ENCODE measurements around the gene LRRC75B. TPM values are rescaled to one million over a fixed set of nuclear protein-coding genes. Genes with fewer than 3 reads are reported as not detected.

The LRRC75B gene
- total RNA-seq, 1 experiment from 2014 or later = 18.1 TPM

DNA sequence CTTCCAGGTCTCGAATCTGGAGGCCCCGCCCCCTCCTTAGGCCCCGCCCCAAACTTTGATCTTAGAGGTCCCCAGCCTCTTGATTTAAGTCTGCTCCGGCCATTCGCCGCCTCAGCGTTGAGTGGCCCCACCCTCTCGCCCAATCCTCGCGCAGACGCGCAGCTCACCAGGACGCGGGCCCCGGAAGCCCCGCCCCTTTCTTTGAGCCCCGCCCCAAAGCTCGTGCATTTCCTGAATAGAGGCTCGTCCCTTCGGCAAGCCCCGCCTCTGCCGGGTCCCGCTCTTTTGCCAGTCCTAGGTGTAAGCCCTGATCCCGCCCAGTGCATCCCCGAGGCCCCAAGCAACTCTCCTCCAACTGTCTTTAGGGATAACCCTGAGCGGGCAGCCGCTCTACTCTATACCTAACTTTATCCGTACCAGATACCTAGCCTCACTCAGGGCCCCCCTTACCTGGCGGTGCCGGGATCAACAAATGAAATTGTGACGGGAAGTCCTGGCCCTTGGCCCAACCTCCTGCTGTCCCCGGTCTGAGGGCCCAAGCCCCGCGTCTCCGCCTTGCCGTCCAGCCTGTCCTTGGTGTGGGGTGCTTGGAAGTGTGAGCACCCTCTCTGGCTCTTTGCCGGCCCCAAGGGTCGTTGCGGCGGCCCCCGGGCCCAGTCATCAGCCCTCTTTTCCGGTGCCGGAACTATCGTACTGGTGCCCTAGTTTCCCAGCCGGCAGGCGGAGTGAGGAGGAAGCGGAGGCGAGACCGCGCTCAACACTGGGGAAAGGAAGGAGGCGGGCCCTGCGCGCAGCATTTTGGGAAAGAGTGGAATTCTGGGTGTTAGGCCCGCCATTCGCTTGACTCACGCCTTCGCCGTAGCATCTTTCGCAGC is 37.5 kb downstream of the LRRC75B start, which contains the start of gene SNRPD3:
SNRPD3 (plus strand) TSS at position 835 of the 875 bp plus-strand sequence. CDS start 1,676 bp downstream, outside the sequence.
- Histone ChIP-seq H2BK120ac (ENCODE audit: low read depth, low read length, poor library complexity, severe bottlenecking) (no peak within 1 kb of the TSS), H4K91ac (ENCODE audit: insufficient read length, low read depth, low read length) (no peak within 1 kb of the TSS), H3K18ac (ENCODE audit: insufficient read length, low read depth, low read length) (peak within 1 kb of the TSS; percentile 92), H2BK20ac (ENCODE audit: low read depth, low read length, poor library complexity, severe bottlenecking) (no peak within 1 kb of the TSS), H3K4me1 (ENCODE audit: insufficient read depth, low read length) (peaks cover 3% of the 10 kb centered on the region), H3K27me3 (ENCODE audit: insufficient read depth, low read length) (no peaks in the 10 kb centered on the region), H2BK5ac (ENCODE audit: insufficient read length, low read length) (no peak within 1 kb of the TSS), H2AFZ (ENCODE audit: low read length) (no peak within 1 kb of the TSS), H3K79me1 (ENCODE audit: insufficient read depth, low read depth, low read length, poor library complexity, severe bottlenecking) (peaks cover 9% of the 10 kb centered on the region), H4K5ac (ENCODE audit: insufficient read length, low read depth, low read length) (no peak within 1 kb of the TSS), H3T11ph (ENCODE audit: low read length) (no peak within 1 kb of the TSS), H3K23ac (ENCODE audit: insufficient read length, low read depth, low read length) (no peak within 1 kb of the TSS), H2BK15ac (ENCODE audit: low read depth, low read length) (no peak within 1 kb of the TSS), H4K8ac (replicated peaks; ENCODE audit: insufficient read length, low read depth, low read length) (no peak within 1 kb of the TSS), H3K79me2 (ENCODE audit: insufficient read depth, low read length) (peaks cover 47% of the 10 kb centered on the region; the same call in 1 of the 2 replicates), H3K9ac (ENCODE audit: extremely low read depth, insufficient read length, low read length) (peak within 1 kb of the TSS; percentile 94), H4K20me1 (ENCODE audit: control insufficient read depth, insufficient read depth, insufficient read length) (peaks cover 2% of the 10 kb centered on the region), H3K27ac (ENCODE audit: insufficient read length, low read depth, low read length) (peak within 1 kb of the TSS; percentile 53), H3K4ac (ENCODE audit: low read depth, low read length) (no peak within 1 kb of the TSS; the same call in 1 of the 2 replicates), H3K4me2 (ENCODE audit: insufficient read depth, insufficient read length, low read length) (peak within 1 kb of the TSS; percentile 90), H3K23me2 (ENCODE audit: insufficient read length, low read depth, low read length, poor library complexity, severe bottlenecking) (peaks cover 16% of the 10 kb centered on the region), H3K14ac (ENCODE audit: insufficient read depth, low read length) (peak within 1 kb of the TSS; percentile 96), H2AK5ac (ENCODE audit: insufficient read length, low read length) (no peak within 1 kb of the TSS), H3K56ac (ENCODE audit: insufficient read length, low read depth, low read length) (no peak within 1 kb of the TSS), H3K9me3 (ENCODE audit: control insufficient read depth, low read depth, low read length) (no peaks in the 10 kb centered on the region), H2BK12ac (ENCODE audit: insufficient read length, low read depth, low read length) (no peak within 1 kb of the TSS)
- Mint-ChIP-seq H3K4me1 (peaks cover 27 to 33% of the 10 kb centered on the region in 2 experiments), H3K9me3 (peaks cover 2% of the 10 kb centered on the region in 2 experiments; a peak in 3 of 5 replicates), H3K27me3 (ENCODE audit: low read depth) (no peaks in the 10 kb centered on the region), H3K27ac (peak within 1 kb of the TSS; percentile 99 to 100 (median 100)), H3K4me3 (peak within 1 kb of the TSS; percentile 99), H3K36me3 (ENCODE audit: insufficient read depth in 1 of 3, low read depth in 3 of 3) (peaks cover 29 to 36% (median 35%) of the 10 kb centered on the region in 3 experiments)
- no CpG with 5 or more reads among the region's 59 CpGs for WGBS (ENCODE audit: extremely low coverage, insufficient read length, low lambda C conversion rate)
- TF ChIP-seq, protein P1, sequence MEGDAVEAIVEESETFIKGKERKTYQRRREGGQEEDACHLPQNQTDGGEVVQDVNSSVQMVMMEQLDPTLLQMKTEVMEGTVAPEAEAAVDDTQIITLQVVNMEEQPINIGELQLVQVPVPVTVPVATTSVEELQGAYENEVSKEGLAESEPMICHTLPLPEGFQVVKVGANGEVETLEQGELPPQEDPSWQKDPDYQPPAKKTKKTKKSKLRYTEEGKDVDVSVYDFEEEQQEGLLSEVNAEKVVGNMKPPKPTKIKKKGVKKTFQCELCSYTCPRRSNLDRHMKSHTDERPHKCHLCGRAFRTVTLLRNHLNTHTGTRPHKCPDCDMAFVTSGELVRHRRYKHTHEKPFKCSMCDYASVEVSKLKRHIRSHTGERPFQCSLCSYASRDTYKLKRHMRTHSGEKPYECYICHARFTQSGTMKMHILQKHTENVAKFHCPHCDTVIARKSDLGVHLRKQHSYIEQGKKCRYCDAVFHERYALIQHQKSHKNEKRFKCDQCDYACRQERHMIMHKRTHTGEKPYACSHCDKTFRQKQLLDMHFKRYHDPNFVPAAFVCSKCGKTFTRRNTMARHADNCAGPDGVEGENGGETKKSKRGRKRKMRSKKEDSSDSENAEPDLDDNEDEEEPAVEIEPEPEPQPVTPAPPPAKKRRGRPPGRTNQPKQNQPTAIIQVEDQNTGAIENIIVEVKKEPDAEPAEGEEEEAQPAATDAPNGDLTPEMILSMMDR (conservative IDR thresholded peaks at IDR 0.05) = no peak
- DNase-seq = peak; percentile 99

All from H9 (cell line).